HG02852 (cell line): ENCODE measurements around the gene LRRC3.
"Not testable (repeated sequence)": the region's sequence is repeated elsewhere in the genome, so short reads cannot be mapped to it uniquely, and the experiment has no call there.

Experiments used
- ATAC-seq: cut with Tn5 transposase; IDR thresholded peaks from one replicate; pipeline ENCODE4 v1.9.1; 2021; ENCODE audit warnings: mild to moderate bottlenecking, moderate library complexity; ENCODE audit not compliant: unreplicated experiment

The LRRC3 gene

GRCh38 chr21:44494956-44495355 lies 39.6 kb downstream of the LRRC3 start:
- ATAC-seq = no peak

- ATAC-seq = no peak
Observed at GRCh38 chr21:44495611-44496563, 40.6 kb downstream of the LRRC3 start.

- no peak for ATAC-seq
Observed at GRCh38 chr21:44496564-44497550, 41.5 kb downstream of the LRRC3 start.

GRCh38 chr21:44497703-44498126 lies 42.4 kb downstream of the LRRC3 start:
- ATAC-seq = no peak

GRCh38 chr21:44498280-44499210 lies 43.2 kb downstream of the LRRC3 start:
- ATAC-seq = no peak

GRCh38 chr21:44499211-44499560 lies 43.9 kb downstream of the LRRC3 start:
- no peak for ATAC-seq

- ATAC-seq = no peak
Observed at GRCh38 chr21:44499631-44500030, 44.3 kb downstream of the LRRC3 start.

- ATAC-seq = no peak
Observed at GRCh38 chr21:44500111-44500510, 44.8 kb downstream of the LRRC3 start.

GRCh38 chr21:44502171-44502958 lies 47.1 kb downstream of the LRRC3 start:
- ATAC-seq = no peak

GRCh38 chr21:44503006-44503889 lies 47.9 kb downstream of the LRRC3 start:
- not testable (repeated sequence) for ATAC-seq

- ATAC-seq = no peak
Observed at GRCh38 chr21:44503901-44504399, 48.6 kb downstream of the LRRC3 start.

- ATAC-seq = no peak
Observed at GRCh38 chr21:44505673-44506278, 50.5 kb downstream of the LRRC3 start.

GRCh38 chr21:44506279-44507255 lies 51.3 kb downstream of the LRRC3 start:
- ATAC-seq = no peak

- no peak for ATAC-seq
Observed at GRCh38 chr21:44507673-44508425, 52.5 kb downstream of the LRRC3 start.

GRCh38 chr21:44508426-44508710 lies 53.1 kb downstream of the LRRC3 start:
- ATAC-seq = no peak

GRCh38 chr21:44508711-44509445 lies 53.6 kb downstream of the LRRC3 start:
- ATAC-seq = no peak
